HEK293 (cell line): Measurements from ENCODE around the gene THAP3.

Experiments
- CTCF ChIA-PET: fragments of 350-600 bp; formaldehyde crosslinking; extraction: SDS; loops from one replicate; lab custom pipeline; 2021; ENCODE audit warnings: antibody characterized with exemption; lab: Yijun Ruan, JAX
- POLR2A ChIA-PET: fragments of 300-600 bp; formaldehyde crosslinking; extraction: SDS; loops from one replicate; lab custom pipeline; 2020; ENCODE audit warnings: antibody characterized with exemption, inconsistent platforms; lab: Yijun Ruan, JAX
- H3K27ac ChIP-seq: fragments of 200-500 bp; sonication (Bioruptor generic); 2 replicates; pipeline ENCODE4 v1.5.1; 2014; ENCODE audit warnings: low read depth, low read length, control low read depth, inconsistent platforms; ENCODE audit errors: extremely low read depth
- H3K36me3 ChIP-seq, 2 experiments: fragments of 200-500 bp in 1 of 2; sonication (Bioruptor generic) in 1 of 2; 1 replicate in 1 of 2; 2 replicates in 1 of 2; pipeline ENCODE4 v1.5.1; 2014 to 2017; ENCODE audit warnings: inconsistent platforms in 2 of 2, low read length in 2 of 2; ENCODE audit not compliant: control insufficient read depth in 2 of 2, insufficient read depth in 1 of 2
- H3K4me1 ChIP-seq: fragments of 200-500 bp; sonication (Bioruptor generic); 2 replicates; pipeline ENCODE4 v1.5.1; 2014; ENCODE audit warnings: mild to moderate bottlenecking, low read length, inconsistent platforms; ENCODE audit not compliant: control insufficient read depth, insufficient read depth
- H3K4me3 ChIP-seq: 2 replicates; pipeline ENCODE4 v1.5.1; 2011; ENCODE audit warnings: low read depth, mild to moderate bottlenecking, control low read depth, low read length, moderate library complexity
- H3K9me3 ChIP-seq: fragments of 200-500 bp; sonication (Bioruptor generic); 2 replicates; pipeline ENCODE4 v1.5.1; 2014; ENCODE audit warnings: low read depth, low read length, inconsistent platforms; ENCODE audit not compliant: control insufficient read depth, insufficient read depth
- EGR2 ChIP-seq: fragments of 450-650 bp; formaldehyde crosslinking; IDR thresholded peaks from 2 replicates; pipeline ENCODE4 v1.5.1; 2016; ENCODE audit warnings: low read depth, missing biosample characterization, missing genetic modification characterization
- GLIS1 ChIP-seq: fragments of 450-650 bp; formaldehyde crosslinking; IDR thresholded peaks from 2 replicates; pipeline ENCODE4 v1.5.1; 2016; ENCODE audit warnings: missing biosample characterization, missing genetic modification characterization
- HOXD13 ChIP-seq: sonication (generic); formaldehyde crosslinking; IDR thresholded peaks from 2 replicates; pipeline ENCODE4 v1.8.0; 2022; ENCODE audit warnings: missing genetic modification reagents, borderline replicate concordance
- KLF9 ChIP-seq: fragments of 450-650 bp; formaldehyde crosslinking; IDR thresholded peaks from 2 replicates; pipeline ENCODE4 v1.5.1; 2016; ENCODE audit warnings: missing biosample characterization, missing genetic modification characterization, low read depth
- MZF1 ChIP-seq: fragments of 450-650 bp; formaldehyde crosslinking; IDR thresholded peaks from 2 replicates; pipeline ENCODE4 v1.5.1; 2017; ENCODE audit warnings: missing biosample characterization, missing genetic modification characterization, borderline replicate concordance
- TSHZ1 ChIP-seq: fragments of 450-650 bp; formaldehyde crosslinking; IDR thresholded peaks from 2 replicates; pipeline ENCODE4 v1.5.1; 2016; ENCODE audit warnings: missing biosample characterization, missing genetic modification characterization, borderline replicate concordance
- ZBTB17 ChIP-seq: fragments of 450-650 bp; formaldehyde crosslinking; IDR thresholded peaks from 2 replicates; pipeline ENCODE4 v1.5.1; 2016; ENCODE audit warnings: missing biosample characterization, missing genetic modification characterization
- ZNF449 ChIP-seq: fragments of 450-650 bp; formaldehyde crosslinking; IDR thresholded peaks from 2 replicates; pipeline ENCODE4 v1.5.1; 2017; ENCODE audit warnings: missing biosample characterization, mild to moderate bottlenecking, missing genetic modification characterization, moderate library complexity
- ZNF513 ChIP-seq: fragments of 450-650 bp; IDR thresholded peaks from 2 replicates; pipeline ENCODE4 v1.5.1; 2018; ENCODE audit warnings: missing biosample characterization, missing genetic modification characterization
- ZNF580 ChIP-seq: fragments of 450-650 bp; formaldehyde crosslinking; IDR thresholded peaks from 2 replicates; pipeline ENCODE4 v1.5.1; 2016; ENCODE audit warnings: missing biosample characterization, missing genetic modification characterization
- ZNF639 ChIP-seq: fragments of 450-650 bp; formaldehyde crosslinking; IDR thresholded peaks from 2 replicates; pipeline ENCODE4 v1.5.1; 2016; ENCODE audit warnings: missing biosample characterization, missing genetic modification characterization
- ZNF747 ChIP-seq: fragments of 450-650 bp; formaldehyde crosslinking; IDR thresholded peaks from 2 replicates; pipeline ENCODE4 v1.5.1; 2016; ENCODE audit warnings: missing biosample characterization, missing genetic modification characterization
- ZNF76 ChIP-seq: fragments of 450-650 bp; formaldehyde crosslinking; IDR thresholded peaks from 2 replicates; pipeline ENCODE4; 2016; ENCODE audit warnings: low read depth, missing biosample characterization, missing genetic modification characterization, borderline replicate concordance

Gene THAP3

GRCh38 chr1:6582370-6582769, 42.3 kb upstream of the THAP3 start (continued):
- no peak for TF ChIP-seq ZNF639

GRCh38 chr1:6584126-6585080, 40.3 kb upstream of the THAP3 start:
- Histone ChIP-seq H3K27ac (no peak overlapping the region), H3K9me3 (no peaks in the 10 kb centered on the region), H3K4me3 (no peak overlapping the region), H3K4me1 (peaks cover 8% of the 10 kb centered on the region), H3K36me3 (peaks cover 0 to 69% of the 10 kb centered on the region in 2 experiments; a peak in 1 of 3 replicates)
- TF ChIP-seq ZBTB17 (tag by site-specific recombination): peak; percentile 79
- TF ChIP-seq ZNF747 (tag by site-specific recombination): no peak
- peak; percentile 71 for TF ChIP-seq ZNF513
- TF ChIP-seq HOXD13 (CRISPR knock-in tag): no peak
- ChIA-PET CTCF (no interaction called here), POLR2A (interaction anchor here (0.7 kb wide), 1 partner anchor 1541 kb away, joined by 3 read pairs; no protein-coding TSS in a partner anchor)

GRCh38 chr1:6585081-6585722, 39.5 kb upstream of the THAP3 start:
- POLR2A ChIA-PET: interaction anchor here (1.0 kb wide), 1 partner anchor 12 kb away, joined by 3 read pairs; no protein-coding TSS in a partner anchor
- Histone ChIP-seq H3K9me3 (no peaks in the 10 kb centered on the region), H3K4me1 (peaks cover 7% of the 10 kb centered on the region), H3K27ac (no peak overlapping the region), H3K4me3 (no peak overlapping the region), H3K36me3 (peaks cover 0 to 77% of the 10 kb centered on the region in 2 experiments; a peak in 1 of 3 replicates)
- 0 out of 2 replicates have a peak, but pooled peaks have one; percentile 25 for TF ChIP-seq EGR2 (tag by site-specific recombination)
- TF ChIP-seq KLF9 (tag by site-specific recombination): 0 out of 2 replicates have a peak, but pooled peaks have one; percentile 20
- TF ChIP-seq ZNF76 (tag by site-specific recombination): no peak
- TF ChIP-seq ZNF449 (tag by site-specific recombination): no peak
- TF ChIP-seq ZNF580 (tag by site-specific recombination): no peak
- TF ChIP-seq GLIS1 (tag by site-specific recombination): peak; percentile 90
- TF ChIP-seq MZF1 (tag by site-specific recombination): no peak
- no peak for TF ChIP-seq TSHZ1 (tag by site-specific recombination)
- CTCF ChIA-PET: interaction anchor here (0.7 kb wide), 1 partner anchor 18 kb away, joined by 3 read pairs; the partner anchor contains the start of gene KLHL21
